ENCODE measurements around the gene PIGS.

GRCh38 chr17:28518578-28518977 lies 52.7 kb downstream of the PIGS start:
- TF ChIP-seq CTCF (IDR thresholded peaks at IDR 0.05; ENCODE audit: insufficient read depth, low read depth, low read length) (no peak), EZH2 (IDR thresholded peaks at IDR 0.05; ENCODE audit: insufficient read depth, low read length) (no peak)
